IPS-20b (cell line): Measurements from ENCODE around the gene TMEM126A.
"Not testable (repeated sequence)": the region's sequence is repeated elsewhere in the genome, so short reads cannot be mapped to it uniquely, and the experiment has no call there.

ENCODE experiments used
- H3K27ac ChIP-seq: one replicate; pipeline ENCODE4 v1.5.1; 2013; ENCODE audit warnings: low read length
- H3K27me3 ChIP-seq: 2 replicates; pipeline ENCODE4 v1.6.1; 2013; ENCODE audit warnings: mild to moderate bottlenecking, low read length, inconsistent platforms; ENCODE audit not compliant: insufficient read depth
- H3K36me3 ChIP-seq: 2 replicates; pipeline ENCODE4 v1.6.1; 2013; ENCODE audit warnings: low read depth, mild to moderate bottlenecking, inconsistent platforms, low read length, moderate library complexity; ENCODE audit not compliant: insufficient read depth
- H3K4me1 ChIP-seq: 2 replicates; pipeline ENCODE4 v1.6.1; 2013; ENCODE audit warnings: mild to moderate bottlenecking, control low read depth, inconsistent platforms, low read length, moderate library complexity; ENCODE audit not compliant: insufficient read depth
- H3K4me3 ChIP-seq: 2 replicates; pipeline ENCODE4 v1.5.1; 2013; ENCODE audit warnings: mild to moderate bottlenecking, low read length, inconsistent platforms
- H3K9ac ChIP-seq: 2 replicates; pipeline ENCODE4 v1.6.1; 2013; ENCODE audit warnings: low read depth, mild to moderate bottlenecking, inconsistent platforms, low read length, moderate library complexity
- H3K9me3 ChIP-seq: 2 replicates; pipeline ENCODE4 v1.6.1; 2013; ENCODE audit warnings: mild to moderate bottlenecking, low read depth, low read length, inconsistent platforms; ENCODE audit not compliant: insufficient read depth

The TMEM126A gene

DNA sequence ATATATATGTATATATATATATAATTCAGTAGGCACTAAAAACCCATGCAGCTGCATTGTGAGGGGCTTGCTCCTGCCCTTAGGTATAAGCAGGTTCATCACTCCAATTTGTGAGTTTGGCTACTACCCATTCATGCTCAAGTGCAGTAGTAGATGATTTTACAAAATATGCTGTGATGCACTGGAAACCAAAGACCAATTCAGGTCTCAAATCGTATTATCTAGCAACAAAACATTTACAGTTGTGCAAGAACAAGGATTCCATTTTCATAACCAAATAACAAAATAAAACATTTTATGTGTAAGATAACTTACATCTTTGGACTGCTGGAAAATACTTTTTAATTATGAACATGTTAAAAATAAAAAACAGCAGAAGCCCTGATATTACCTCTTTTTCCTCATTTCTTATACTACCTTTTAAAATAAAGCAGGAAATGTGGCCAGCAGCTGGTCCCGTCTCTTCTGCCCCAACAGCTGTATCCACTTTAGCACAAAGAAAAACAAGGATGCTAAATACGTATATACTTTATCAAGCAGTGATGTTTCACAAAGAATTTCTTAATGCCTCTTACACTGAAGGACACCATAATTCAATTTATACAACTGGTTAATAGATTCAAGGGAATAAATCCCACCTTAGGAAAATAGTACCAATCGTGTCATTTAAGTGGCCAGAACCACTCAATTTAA lies 14.4 kb downstream of the TMEM126A start:
- Histone ChIP-seq H3K4me3 (peak overlapping the region; percentile 95), H3K9ac (peak overlapping the region; percentile 71; the same call in 1 of the 2 replicates), H3K4me1 (peaks cover 5% of the 10 kb centered on the region; the same call in 1 of the 2 replicates), H3K36me3 (peaks cover 59% of the 10 kb centered on the region), H3K27ac (no peak overlapping the region), H3K27me3 (no peaks in the 10 kb centered on the region), H3K9me3 (no peaks in the 10 kb centered on the region)

DNA sequence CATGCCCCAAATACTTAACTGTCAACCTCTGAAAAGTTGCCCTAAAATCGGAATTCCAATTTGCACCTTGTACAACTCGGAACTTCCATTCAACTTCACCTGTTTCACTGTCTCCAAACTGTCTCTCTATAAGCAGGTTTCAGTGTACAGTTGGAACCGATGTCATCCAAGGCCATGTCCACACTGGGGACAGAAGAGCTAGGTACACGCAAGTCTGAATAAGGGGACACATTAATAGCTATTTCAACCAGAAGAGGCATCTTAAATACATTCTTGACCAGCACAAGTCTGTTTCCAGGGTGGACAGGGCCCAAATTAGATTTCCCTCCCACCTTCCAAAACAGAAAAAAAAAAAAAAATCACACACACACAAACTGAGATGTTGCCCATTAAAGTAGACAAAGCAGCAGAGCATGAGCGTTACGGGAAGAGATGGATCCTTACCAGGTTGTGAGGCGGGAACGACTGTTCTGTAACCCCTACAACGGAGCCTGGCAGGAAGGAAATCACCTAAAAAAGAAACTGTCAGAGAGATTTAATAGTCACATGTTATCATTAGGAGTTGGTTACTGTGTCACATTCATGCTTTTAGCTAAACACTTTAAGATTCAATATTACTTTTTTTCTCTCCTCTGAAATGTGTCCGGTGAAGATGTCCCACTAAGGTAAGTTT lies 15.4 kb downstream of the TMEM126A start:
- Histone ChIP-seq H3K4me1 (peaks cover 5% of the 10 kb centered on the region; the same call in 1 of the 2 replicates), H3K9ac (peak overlapping the region; percentile 97), H3K9me3 (no peaks in the 10 kb centered on the region), H3K4me3 (peak overlapping the region; percentile 95), H3K36me3 (peaks cover 48% of the 10 kb centered on the region), H3K27ac (no peak overlapping the region), H3K27me3 (no peaks in the 10 kb centered on the region)

DNA sequence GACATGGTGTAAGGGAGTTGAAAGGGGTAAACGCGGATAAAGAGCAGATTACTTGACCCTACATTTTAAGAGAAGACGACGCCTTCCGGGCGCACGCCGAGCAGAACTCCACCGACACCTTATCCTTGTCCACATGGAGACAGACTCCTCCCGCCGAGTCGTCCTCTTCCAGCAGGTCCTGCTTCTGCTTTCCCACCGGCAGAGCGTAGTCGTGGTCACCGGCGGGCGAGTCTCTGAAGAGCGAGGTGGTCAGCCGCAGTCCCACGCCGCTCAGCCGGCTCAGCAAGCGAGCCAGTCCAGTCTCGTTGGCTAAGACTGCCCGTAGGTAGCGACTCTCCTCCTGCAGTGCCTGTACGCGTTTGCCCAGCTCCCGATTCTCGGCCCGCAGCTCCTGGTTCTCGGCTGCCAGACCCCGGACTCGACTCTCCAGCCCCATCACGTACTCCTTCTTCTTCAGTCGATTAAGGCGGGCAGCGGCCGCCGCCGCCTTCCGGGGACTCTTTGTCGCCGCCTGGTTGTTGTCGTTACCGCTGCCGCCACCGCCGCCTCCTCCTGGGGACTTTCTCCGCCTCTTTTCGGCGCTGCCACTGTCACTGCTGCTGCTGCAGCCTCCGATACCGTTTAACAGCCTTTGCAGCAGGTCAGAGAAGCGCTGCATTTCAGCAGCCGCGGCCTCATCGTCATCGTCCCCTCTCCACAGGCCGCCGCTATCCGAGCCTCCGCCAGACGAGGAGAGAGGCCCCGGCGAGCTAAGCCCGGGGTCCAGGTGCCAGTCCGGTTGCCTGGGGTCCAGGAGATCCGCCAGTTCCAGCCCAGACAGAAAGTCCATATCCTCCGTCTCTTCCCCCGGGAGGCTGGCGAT lies 16.2 kb downstream of the TMEM126A start:
- Histone ChIP-seq H3K9me3 (no peaks in the 10 kb centered on the region), H3K4me1 (peaks cover 5% of the 10 kb centered on the region; the same call in 1 of the 2 replicates), H3K4me3 (peak overlapping the region; percentile 95), H3K27ac (peak overlapping the region; percentile 90), H3K27me3 (no peaks in the 10 kb centered on the region), H3K36me3 (peaks cover 41% of the 10 kb centered on the region), H3K9ac (peak overlapping the region; percentile 97)

DNA sequence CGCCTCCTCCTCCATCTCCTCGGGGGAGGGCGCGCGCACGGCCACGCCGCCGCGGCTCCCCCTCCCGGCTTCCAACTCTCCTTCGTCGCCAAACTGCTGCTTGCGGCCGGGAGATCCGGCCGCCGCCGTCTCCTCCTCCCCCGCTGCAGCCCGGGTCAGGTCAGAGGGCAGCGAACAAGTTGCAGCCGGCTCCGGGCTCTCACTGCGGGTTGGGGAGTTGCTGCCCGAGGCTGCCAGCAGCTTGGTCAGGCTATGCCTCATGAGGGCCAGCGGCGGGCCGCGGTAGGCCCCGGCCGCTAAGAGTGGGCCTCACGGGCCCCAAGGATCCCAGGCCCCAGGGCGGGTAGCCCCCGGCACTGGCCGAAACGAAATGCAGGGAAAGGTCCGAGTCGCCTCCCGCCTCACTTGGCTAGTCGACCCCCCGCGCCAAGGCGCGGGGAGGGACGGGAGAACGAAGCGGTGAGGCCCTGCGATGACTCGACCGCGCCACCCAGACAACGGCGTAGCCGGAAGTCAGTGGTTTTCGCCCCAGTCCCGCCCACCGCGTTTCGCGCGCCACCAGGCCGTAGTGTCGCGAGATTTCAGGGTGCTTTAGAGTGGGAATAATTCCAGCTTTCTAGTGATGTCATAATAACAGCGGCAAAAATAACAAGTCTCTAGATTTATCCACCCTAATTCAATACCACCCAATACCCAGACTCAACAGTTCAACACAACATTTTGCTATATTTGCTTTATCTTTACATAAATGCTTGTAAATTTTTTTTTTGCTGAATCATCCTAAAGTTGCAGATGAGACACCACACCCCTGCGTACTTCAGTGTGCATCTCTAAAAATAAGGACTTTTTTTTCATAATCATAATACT lies 17.1 kb downstream of the TMEM126A start, which contains the start of gene CREBZF:
Gene CREBZF, minus strand, starts transcription at position 515 of the 867 bp plus-strand sequence. Its CDS starts 254 bp downstream, at position 261.
- peaks cover 5% of the 10 kb centered on the region; the same call in 1 of the 2 replicates for H3K4me1 ChIP-seq
- H3K27me3 ChIP-seq: no peaks in the 10 kb centered on the region
- peaks cover 32% of the 10 kb centered on the region for H3K36me3 ChIP-seq
- peak within 1 kb of the TSS; percentile 95 for H3K4me3 ChIP-seq
- H3K27ac ChIP-seq: peak within 1 kb of the TSS; percentile 90
- H3K9me3 ChIP-seq: no peaks in the 10 kb centered on the region
- H3K9ac ChIP-seq: peak within 1 kb of the TSS; percentile 97

DNA sequence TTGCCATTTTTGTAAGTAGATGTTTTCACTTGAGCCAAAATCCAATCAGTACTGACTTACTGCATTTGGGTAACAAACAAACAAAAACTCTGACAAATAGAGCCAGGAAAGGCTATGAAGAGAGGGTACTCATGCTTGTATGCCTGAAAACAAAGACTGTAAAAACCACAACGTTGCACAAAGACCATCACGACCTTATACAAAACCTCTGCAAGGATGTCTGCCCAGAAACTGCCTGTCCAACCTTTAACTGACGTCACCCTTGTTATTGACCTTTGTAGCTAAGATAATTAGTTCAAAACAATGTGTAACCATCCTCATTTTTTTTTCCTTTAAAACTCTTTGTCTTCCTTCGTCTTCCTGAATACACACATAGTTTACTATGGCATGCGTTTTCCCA lies 18.0 kb downstream of the TMEM126A start:
- H3K27ac ChIP-seq: no peak overlapping the region
- H3K27me3 ChIP-seq: no peaks in the 10 kb centered on the region
- H3K9ac ChIP-seq: peak overlapping the region; percentile 97; the same call in 1 of the 2 replicates
- no peaks in the 10 kb centered on the region for H3K9me3 ChIP-seq
- no peak overlapping the region; the same call in 1 of the 2 replicates for H3K4me3 ChIP-seq
- peaks cover 5% of the 10 kb centered on the region; the same call in 1 of the 2 replicates for H3K4me1 ChIP-seq
- peaks cover 23% of the 10 kb centered on the region for H3K36me3 ChIP-seq

DNA sequence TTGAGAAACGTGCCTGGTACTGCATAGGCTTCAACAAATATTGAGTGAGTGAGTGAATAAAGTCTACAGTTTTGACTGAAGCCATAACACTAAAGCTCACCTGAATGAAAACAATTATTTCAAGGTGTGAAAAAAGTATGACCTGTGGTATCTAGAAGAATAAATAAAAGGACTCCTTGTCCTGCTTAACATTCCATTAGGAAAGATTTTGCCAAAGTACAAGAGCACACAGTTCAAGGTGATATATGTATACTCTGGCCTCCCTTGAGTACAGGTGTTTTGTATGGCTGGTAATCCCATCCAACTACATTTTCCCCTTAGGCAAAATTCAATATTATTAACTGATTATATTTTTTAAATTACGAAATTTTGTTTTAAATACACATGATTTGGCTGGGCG lies 18.9 kb downstream of the TMEM126A start:
- H3K9me3 ChIP-seq: no peaks in the 10 kb centered on the region
- H3K27me3 ChIP-seq: no peaks in the 10 kb centered on the region
- no peak overlapping the region for H3K27ac ChIP-seq
- H3K4me1 ChIP-seq: peaks cover 5% of the 10 kb centered on the region; the same call in 1 of the 2 replicates
- no peak overlapping the region for H3K9ac ChIP-seq
- no peak overlapping the region for H3K4me3 ChIP-seq
- H3K36me3 ChIP-seq: peaks cover 14% of the 10 kb centered on the region

DNA sequence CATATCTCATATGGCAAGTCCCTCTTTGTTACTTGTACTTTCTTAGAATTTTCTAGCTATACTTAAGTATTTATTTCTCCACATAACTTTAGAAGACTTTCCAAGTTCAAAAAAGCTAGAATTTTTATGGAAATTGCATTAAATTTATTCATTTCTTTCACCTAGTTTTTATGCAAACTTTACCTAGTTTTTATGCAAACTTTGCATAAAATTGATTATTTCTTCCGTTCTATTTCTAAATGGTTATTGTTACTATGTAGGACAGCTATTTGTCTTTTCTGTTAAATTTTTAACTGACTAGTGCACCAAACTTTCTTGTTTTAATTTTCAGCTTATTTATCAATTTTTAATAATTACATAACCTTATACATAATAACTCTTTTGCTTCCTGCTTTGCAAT lies 20.4 kb downstream of the TMEM126A start:
- peaks cover 2% of the 10 kb centered on the region; the same call in 1 of the 2 replicates for H3K36me3 ChIP-seq
- no peak overlapping the region for H3K27ac ChIP-seq
- H3K4me3 ChIP-seq: no peak overlapping the region
- peaks cover 9% of the 10 kb centered on the region; the same call in 1 of the 2 replicates for H3K27me3 ChIP-seq
- no peak overlapping the region for H3K9ac ChIP-seq
- peaks cover 5% of the 10 kb centered on the region; the same call in 1 of the 2 replicates for H3K4me1 ChIP-seq
- no peaks in the 10 kb centered on the region for H3K9me3 ChIP-seq

DNA sequence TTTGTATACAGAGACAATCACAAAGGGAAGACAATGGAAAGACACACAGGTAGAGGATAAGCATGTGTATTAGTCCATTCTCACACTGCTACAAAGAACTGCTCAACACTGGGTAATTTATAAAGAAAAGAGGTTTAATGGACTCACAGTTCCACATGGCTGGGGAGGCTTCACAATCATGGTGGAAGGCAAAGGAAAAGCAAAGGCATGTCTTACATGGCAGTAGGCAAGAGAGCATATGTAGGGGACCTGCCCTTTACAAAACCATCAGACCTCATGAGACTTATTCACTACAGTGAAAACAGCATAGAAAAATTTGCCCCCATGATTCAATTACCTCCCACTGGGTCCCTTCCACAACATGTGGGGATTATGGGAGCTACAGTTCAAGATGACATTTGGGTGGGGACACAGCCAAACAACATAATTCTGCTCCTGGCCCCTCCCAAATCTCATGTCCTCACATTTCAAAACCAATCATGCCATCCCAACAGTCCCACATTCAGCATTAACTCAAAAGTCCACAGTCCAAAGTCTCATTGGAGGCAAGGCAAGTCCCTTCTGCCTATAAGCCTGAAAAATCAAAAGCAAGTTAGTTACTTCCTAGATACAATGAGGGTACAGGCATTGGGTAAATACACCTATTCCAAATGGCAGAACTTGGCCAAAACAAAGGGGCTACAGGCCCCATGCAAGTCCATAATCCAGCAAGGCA lies 23.3 kb downstream of the TMEM126A start:
- H3K27ac ChIP-seq, H3K4me3 ChIP-seq, H3K4me1 ChIP-seq, H3K9me3 ChIP-seq, H3K36me3 ChIP-seq, H3K9ac ChIP-seq: not testable (repeated sequence)
- H3K27me3 ChIP-seq: peaks cover 19% of the 10 kb centered on the region; the same call in 1 of the 2 replicates

DNA sequence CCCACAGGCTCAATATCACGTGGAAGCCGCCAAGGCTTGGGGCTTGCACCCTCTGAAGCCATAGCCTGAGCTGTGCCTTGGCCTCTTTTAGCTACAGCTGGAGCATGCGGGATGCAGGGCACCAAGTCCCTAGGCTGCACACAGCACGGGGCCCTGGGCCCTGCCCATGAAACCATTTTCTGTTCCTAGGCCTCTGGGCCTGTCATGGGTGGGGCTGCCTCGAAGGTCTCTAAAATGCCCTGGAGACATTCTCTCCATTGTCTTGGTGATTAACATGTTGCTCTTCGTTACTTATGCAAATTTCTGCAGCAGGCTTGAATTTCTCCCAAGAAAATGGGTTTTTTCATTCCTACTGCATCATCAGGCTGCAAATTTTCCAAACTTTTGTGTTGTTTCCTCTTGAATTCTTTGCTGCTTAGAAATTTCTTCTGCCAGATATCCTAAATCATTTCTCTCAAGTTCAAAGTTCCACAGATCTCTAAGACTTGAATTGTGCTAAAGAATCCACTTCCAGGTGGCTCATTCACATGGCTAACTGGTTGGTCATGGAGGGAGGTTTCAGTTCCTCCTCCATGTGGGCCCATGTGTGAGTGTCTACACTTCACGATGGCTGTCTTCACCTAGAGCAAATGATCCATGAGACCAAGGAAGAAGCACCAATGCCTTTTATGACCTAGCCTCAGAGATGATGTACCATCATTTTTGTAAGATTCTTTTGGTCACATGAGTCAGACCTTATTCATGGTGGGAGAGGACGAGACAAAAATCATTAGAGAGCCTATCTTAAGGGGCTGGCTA lies 24.5 kb downstream of the TMEM126A start:
- Histone ChIP-seq H3K36me3 (no peaks in the 10 kb centered on the region), H3K4me1 (no peaks in the 10 kb centered on the region; the same call in 1 of the 2 replicates), H3K9me3 (no peaks in the 10 kb centered on the region), H3K27me3 (peaks cover 19% of the 10 kb centered on the region; the same call in 1 of the 2 replicates), H3K9ac (no peak overlapping the region), H3K4me3 (no peak overlapping the region), H3K27ac (no peak overlapping the region)

DNA sequence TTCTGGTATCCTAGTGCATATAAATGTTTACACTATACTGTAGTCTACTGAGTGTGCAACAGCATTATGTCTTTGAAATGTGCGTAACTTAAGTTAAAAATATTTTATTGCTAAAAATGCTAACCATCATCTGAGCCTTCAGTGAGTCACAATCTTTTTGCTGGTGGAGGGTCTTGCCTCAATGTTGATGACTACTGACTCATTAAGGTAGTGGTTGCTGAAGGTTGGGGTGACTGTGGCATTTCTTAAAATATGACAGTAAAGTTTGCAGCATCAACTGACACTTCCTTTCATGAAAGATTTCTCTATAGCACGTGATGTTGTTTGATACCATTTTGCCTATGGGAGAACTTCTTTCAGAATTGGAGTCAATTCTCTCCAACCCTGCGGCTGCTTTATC lies 25.6 kb downstream of the TMEM126A start:
- Histone ChIP-seq H3K36me3 (no peaks in the 10 kb centered on the region), H3K27ac (no peak overlapping the region), H3K9me3 (no peaks in the 10 kb centered on the region), H3K4me1 (peaks cover 4% of the 10 kb centered on the region; the same call in 1 of the 2 replicates), H3K9ac (no peak overlapping the region), H3K27me3 (peaks cover 19% of the 10 kb centered on the region; the same call in 1 of the 2 replicates), H3K4me3 (no peak overlapping the region)
